K562 (cell line): ENCODE results near the gene LRRC39. TPM values are rescaled to one million over a fixed set of nuclear protein-coding genes. Genes with fewer than 3 reads are reported as not detected.

Experiments used
- ATAC-seq: fragments of 200-7000 bp; cut with Tn5 transposase; 3 replicates; pipeline ENCODE4 v1.9.1; 2020; ENCODE audit warnings: moderate library complexity
- BruUV-seq: library from RNA; stranded (reverse); fragments of 400-500 nt; replicated peaks from 2 replicates; lab custom pipeline; 2021; lab: Mats Ljungman, UMichigan
- CTCF ChIA-PET: fragments of 300-600 bp; formaldehyde crosslinking; extraction: SDS; loops from one replicate; lab custom pipeline; 2021; ENCODE audit warnings: low intra/inter-chr PET ratio; lab: Yijun Ruan, JAX
- POLR2A ChIA-PET: fragments of 300-600, 350-650 bp; sonication (Branson Sonifier 250); formaldehyde crosslinking; extraction: SDS; loops from one replicate; lab custom pipeline; 2021; ENCODE audit warnings: antibody characterized with exemption, inconsistent platforms; lab: Yijun Ruan, JAX
- DNase-seq, 4 experiments: peaks; one replicate each; pipeline versions ENCODE4 v3.0.0 to v3.0.0-alpha.2; 2011 to 2018; ENCODE audit warnings: low spot score in 3 of 4, mixed read lengths in 3 of 4; ENCODE audit errors: extremely low read depth in 1 of 4
- FAIRE-seq: peaks from 2 replicates; lab custom pipeline; 2011; peaks lifted over from hg19 to GRCh38; lab: Jason Lieb, UNC
- H2AFZ ChIP-seq: 2 replicates; pipeline ENCODE4 v1.6.0; 2011; ENCODE audit warnings: low read depth, low read length, control low read depth, inconsistent platforms
- H3K27ac ChIP-seq: fragments of 200-600 bp; 3 replicates; pipeline ENCODE4 v1.8.0; 2011; ENCODE audit warnings: low read depth, mild to moderate bottlenecking, control low read depth, inconsistent platforms, low read length, moderate library complexity, mixed read lengths; ENCODE audit errors: extremely low read depth
- H3K27me3 ChIP-seq, 2 experiments: fragments of 300-600 bp in 1 of 2; 2 replicates in 1 of 2; 3 replicates in 1 of 2; pipeline versions ENCODE4 v1.6.0 to v1.8.0; 2011; ENCODE audit warnings: inconsistent platforms in 2 of 2, low read length in 2 of 2, mild to moderate bottlenecking in 1 of 2, mixed read lengths in 1 of 2, moderate library complexity in 1 of 2; ENCODE audit not compliant: control insufficient read depth in 2 of 2, insufficient read depth in 2 of 2
- H3K36me3 ChIP-seq: fragments of 300-600 bp; 3 replicates; pipeline ENCODE4 v1.8.0; 2011; ENCODE audit warnings: mild to moderate bottlenecking, low read length, inconsistent platforms; ENCODE audit not compliant: control insufficient read depth, insufficient read depth
- H3K4me1 ChIP-seq, 2 experiments: fragments of 200-600 bp in 1 of 2; replicated peaks in 1 of 2; 2 replicates in 1 of 2; 3 replicates in 1 of 2; pipeline versions ENCODE4 v1.5.1 to v1.8.0; 2011; ENCODE audit warnings: inconsistent platforms in 2 of 2, low read length in 2 of 2, mild to moderate bottlenecking in 1 of 2, mixed read lengths in 1 of 2, moderate library complexity in 1 of 2; ENCODE audit not compliant: control insufficient read depth in 2 of 2, insufficient read depth in 2 of 2
- H3K4me2 ChIP-seq: 2 replicates; pipeline ENCODE4 v1.6.1; 2011; ENCODE audit warnings: low read length, control low read depth, inconsistent platforms, mixed read lengths; ENCODE audit not compliant: insufficient read depth
- H3K4me3 ChIP-seq: fragments of 200-600 bp; sonication (generic), shearing (Covaris generic); 2 replicates; pipeline ENCODE4 v1.5.1; 2016; ENCODE audit warnings: control low read depth, inconsistent platforms
- H3K79me2 ChIP-seq: fragments of 200-600 bp; 3 replicates; pipeline ENCODE4 v1.8.0; 2011; ENCODE audit warnings: low read length, inconsistent platforms; ENCODE audit not compliant: control insufficient read depth, insufficient read depth
- H3K9ac ChIP-seq, 2 experiments: 2 replicates each; pipeline versions ENCODE4 v1.6.0 to v1.6.1; 2011; ENCODE audit warnings: low read depth in 2 of 2, low read length in 2 of 2, control low read depth in 1 of 2, inconsistent platforms in 1 of 2, mild to moderate bottlenecking in 1 of 2, mixed read lengths in 1 of 2; ENCODE audit not compliant: insufficient read depth in 1 of 2
- H3K9me1 ChIP-seq: one replicate; pipeline ENCODE4 v1.6.0; 2011; ENCODE audit warnings: inconsistent platforms, mild to moderate bottlenecking, low read length, moderate library complexity; ENCODE audit not compliant: control insufficient read depth, insufficient read depth
- H3K9me3 ChIP-seq: replicated peaks from 2 replicates; pipeline ENCODE4 v1.5.1; 2011; ENCODE audit warnings: low read depth, low read length, inconsistent platforms; ENCODE audit not compliant: control insufficient read depth, insufficient read depth
- H4K20me1 ChIP-seq: replicated peaks from 2 replicates; pipeline ENCODE4 v1.6.1; 2011; ENCODE audit warnings: low read length, inconsistent platforms, mixed read lengths; ENCODE audit not compliant: control insufficient read depth, insufficient read depth
- EGR1 ChIP-seq: fragments of 450-650 bp; conservative IDR thresholded peaks from 2 replicates; pipeline ENCODE4 v1.6.1; 2017; ENCODE audit warnings: mild to moderate bottlenecking
- IFI16 ChIP-seq: fragments of 250-450 bp; sonication (Bioruptor Pico); IDR thresholded peaks from 2 replicates; pipeline ENCODE4 v2.1.2; 2022; ENCODE audit warnings: mild to moderate bottlenecking, inconsistent platforms
- JUND ChIP-seq, 2 experiments: IDR thresholded peaks; 2 replicates in 1 of 2; 3 replicates in 1 of 2; pipeline ENCODE4 v1.6.1; 2011; ENCODE audit warnings: borderline replicate concordance in 2 of 2, low read depth in 2 of 2, low read length in 2 of 2, improper control_type of control experiment in 1 of 2, missing biosample characterization in 1 of 2, missing genetic modification characterization in 1 of 2, missing genetic modification reagents in 1 of 2
- KDM4B ChIP-seq, 2 experiments: fragments of 450-650 bp in 1 of 2; sonication (generic) in 1 of 2; IDR thresholded peaks; 2 replicates each; pipeline ENCODE4 v1.6.1; 2016 to 2017; ENCODE audit warnings: borderline replicate concordance in 2 of 2, antibody characterized with exemption in 1 of 2, low read depth in 1 of 2, mild to moderate bottlenecking in 1 of 2
- KLF1 ChIP-seq: fragments of 450-650 bp; IDR thresholded peaks from 2 replicates; pipeline ENCODE4 v1.6.1; 2016; ENCODE audit warnings: missing genetic modification characterization, missing compliant biosample characterization
- MAFG ChIP-seq: fragments of 450-650 bp; conservative IDR thresholded peaks from 2 replicates; pipeline ENCODE4 v1.6.1; 2016; ENCODE audit warnings: missing genetic modification characterization, missing compliant biosample characterization
- MTA1 ChIP-seq: fragments of 450-650 bp; IDR thresholded peaks from 2 replicates; pipeline ENCODE4 v1.6.1; 2017; ENCODE audit warnings: borderline replicate concordance
- NCOA1 ChIP-seq: fragments of 450-650 bp; IDR thresholded peaks from 2 replicates; pipeline ENCODE4 v1.6.1; 2016; ENCODE audit warnings: low read depth
- PPARD ChIP-seq: fragments of 250-450 bp; sonication (Bioruptor Pico); IDR thresholded peaks from 2 replicates; pipeline ENCODE4 v1.8.0; 2022; ENCODE audit warnings: inconsistent platforms, mild to moderate bottlenecking, moderate library complexity
- ZFPM2 ChIP-seq: fragments of 250-450 bp; sonication (Bioruptor Pico); IDR thresholded peaks from 2 replicates; pipeline ENCODE4 v1.5.1; 2022; ENCODE audit warnings: mild to moderate bottlenecking
- ZNF253 ChIP-seq: fragments of 250-450 bp; sonication (Bioruptor Pico); conservative IDR thresholded peaks from 2 replicates; pipeline ENCODE4 v1.6.1; 2021; ENCODE audit warnings: mild to moderate bottlenecking
- ZNF436 ChIP-seq: fragments of 250-450, 450-650 bp; sonication (Bioruptor Pico); formaldehyde crosslinking; IDR thresholded peaks from 2 replicates; pipeline ENCODE4 v1.7.0; 2020; ENCODE audit warnings: mild to moderate bottlenecking
- WGBS: fragments of 100-300 bp; shearing (Covaris generic); methylation state at CpG from one replicate; pipeline ENCODE4 v1.1.6; 2016; ENCODE audit warnings: low coverage, mixed read lengths; ENCODE audit not compliant: insufficient coverage; ENCODE audit errors: missing lambda C conversion rate; 5-methylcytosine and 5-hydroxymethylcytosine counted together
- in situ Hi-C: fragments of 300-500 bp; cut with MboI; formaldehyde crosslinking; loops from 4 replicates; pipeline ENCODE4 v1.15.0; 2018; ENCODE audit warnings: inconsistent platforms, mixed read lengths
- intact Hi-C: fragments of 100-400 bp; cut with micrococcal nuclease; formaldehyde crosslinking; loops from 2 replicates; pipeline ENCODE4 v1.14.2; 2022
- polyA plus RNA-seq, 8 experiments: library from polyadenylated mRNA; depleted of rRNA in 4 of 8; stranded (reverse) in 5 of 8; unstranded in 3 of 8; fragments of >200 nt; fragmentation: Nextera tagmentation in 2 of 8; fragmentation: Illumina TruSeq in 1 of 8; extraction: Ambion mirVana in 2 of 8; extraction: Trizol in 1 of 8; gene quantifications; 2 replicates each; pipeline versions ENCODE4 v1.2.1 to v1.2.3, GENCODE V29; 2011 to 2014; ENCODE audit warnings: inconsistent platforms in 1 of 8, missing spikeins in 1 of 8
- total RNA-seq, 7 experiments: library from RNA; depleted of rRNA in 6 of 7; stranded (reverse); fragments of >200 nt in 6 of 7; fragmentation: Illumina TruSeq in 2 of 7; extraction: Trizol in 2 of 7; gene quantifications; 2 replicates each; pipeline versions ENCODE4 v1.2.1 to v1.2.3, GENCODE V29; 2011 to 2021; ENCODE audit warnings: low replicate concordance in 1 of 7
- TF ChIP-seq, protein P1 (sequence below): fragments of 450-650 bp; formaldehyde crosslinking; IDR thresholded peaks from 2 replicates; pipeline ENCODE4 v1.4.0; 2020; ENCODE audit warnings: mild to moderate bottlenecking, mixed read lengths
- TF ChIP-seq, protein P2 (sequence below): fragments of 450-650 bp; IDR thresholded peaks from 2 replicates; pipeline ENCODE4 v1.6.1; 2016
- TF ChIP-seq, protein P3 (sequence below): fragments of 250-450 bp; sonication (Bioruptor Pico); IDR thresholded peaks from 2 replicates; pipeline ENCODE4 v1.5.0; 2022; ENCODE audit warnings: mild to moderate bottlenecking
- TF ChIP-seq, protein P4 (sequence below): sonication (generic); formaldehyde crosslinking; IDR thresholded peaks from 2 replicates; pipeline ENCODE4 v1.8.1; 2023; ENCODE audit warnings: mild to moderate bottlenecking, missing genetic modification reagents

Gene LRRC39
- total and polyA plus RNA-seq, 9 of the 15 experiments (the other 6 are each of a cell fraction or from before 2014, with no cell fraction given): 1.00 to 3.1 (median 1.3) TPM

DNA sequence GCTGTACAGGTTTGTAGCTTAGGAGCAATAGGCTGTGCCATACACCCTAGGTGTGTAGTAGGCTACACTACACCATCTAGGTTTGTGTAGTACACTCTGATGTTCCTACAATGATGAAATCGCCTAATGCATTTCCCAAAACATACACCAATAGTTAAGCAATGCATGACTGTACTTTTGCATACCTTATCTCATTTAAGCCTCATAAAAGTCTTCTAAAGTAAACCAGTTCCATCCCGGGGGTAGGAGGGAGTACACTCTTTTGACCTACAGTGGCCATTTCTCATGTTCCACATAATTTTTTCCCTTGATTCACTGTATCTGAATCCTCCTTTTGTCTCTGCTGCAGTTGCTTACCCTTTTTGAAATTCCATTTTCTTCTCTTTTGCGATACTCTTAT is 32.9 kb downstream of the LRRC39 start:
- no peaks in the 10 kb centered on the region for H3K9me3 ChIP-seq
- TF ChIP-seq, protein P1, sequence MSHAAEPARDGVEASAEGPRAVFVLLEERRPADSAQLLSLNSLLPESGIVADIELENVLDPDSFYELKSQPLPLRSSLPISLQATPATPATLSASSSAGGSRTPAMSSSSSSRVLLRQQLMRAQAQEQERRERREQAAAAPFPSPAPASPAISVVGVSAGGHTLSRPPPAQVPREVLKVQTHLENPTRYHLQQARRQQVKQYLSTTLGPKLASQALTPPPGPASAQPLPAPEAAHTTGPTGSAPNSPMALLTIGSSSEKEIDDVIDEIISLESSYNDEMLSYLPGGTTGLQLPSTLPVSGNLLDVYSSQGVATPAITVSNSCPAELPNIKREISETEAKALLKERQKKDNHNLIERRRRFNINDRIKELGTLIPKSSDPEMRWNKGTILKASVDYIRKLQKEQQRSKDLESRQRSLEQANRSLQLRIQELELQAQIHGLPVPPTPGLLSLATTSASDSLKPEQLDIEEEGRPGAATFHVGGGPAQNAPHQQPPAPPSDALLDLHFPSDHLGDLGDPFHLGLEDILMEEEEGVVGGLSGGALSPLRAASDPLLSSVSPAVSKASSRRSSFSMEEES (CRISPR knock-in tag): no peak
- TF ChIP-seq ZNF253 (CRISPR knock-in tag) (no peak), EGR1 (no peak), ZNF436 (no peak), IFI16 (CRISPR knock-in tag) (no peak), MAFG (tag) (no peak), KLF1 (no peak), PPARD (CRISPR knock-in tag) (no peak), MTA1 (no peak), ZFPM2 (no peak), KDM4B (IDR thresholded peaks at IDR 0.05; ENCODE audit: borderline replicate concordance in 2 of 2, low read depth in 1 of 2) (no peak), NCOA1 (no peak), JUND (IDR thresholded peaks at IDR 0.05; ENCODE audit: borderline replicate concordance, low read depth, low read length) (no peak), JUND (tag; IDR thresholded peaks at IDR 0.05; ENCODE audit: borderline replicate concordance, low read depth, low read length) (no peak)
- TF ChIP-seq, protein P2, sequence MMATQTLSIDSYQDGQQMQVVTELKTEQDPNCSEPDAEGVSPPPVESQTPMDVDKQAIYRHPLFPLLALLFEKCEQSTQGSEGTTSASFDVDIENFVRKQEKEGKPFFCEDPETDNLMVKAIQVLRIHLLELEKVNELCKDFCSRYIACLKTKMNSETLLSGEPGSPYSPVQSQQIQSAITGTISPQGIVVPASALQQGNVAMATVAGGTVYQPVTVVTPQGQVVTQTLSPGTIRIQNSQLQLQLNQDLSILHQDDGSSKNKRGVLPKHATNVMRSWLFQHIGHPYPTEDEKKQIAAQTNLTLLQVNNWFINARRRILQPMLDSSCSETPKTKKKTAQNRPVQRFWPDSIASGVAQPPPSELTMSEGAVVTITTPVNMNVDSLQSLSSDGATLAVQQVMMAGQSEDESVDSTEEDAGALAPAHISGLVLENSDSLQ: no peak
- TF ChIP-seq, protein P3, sequence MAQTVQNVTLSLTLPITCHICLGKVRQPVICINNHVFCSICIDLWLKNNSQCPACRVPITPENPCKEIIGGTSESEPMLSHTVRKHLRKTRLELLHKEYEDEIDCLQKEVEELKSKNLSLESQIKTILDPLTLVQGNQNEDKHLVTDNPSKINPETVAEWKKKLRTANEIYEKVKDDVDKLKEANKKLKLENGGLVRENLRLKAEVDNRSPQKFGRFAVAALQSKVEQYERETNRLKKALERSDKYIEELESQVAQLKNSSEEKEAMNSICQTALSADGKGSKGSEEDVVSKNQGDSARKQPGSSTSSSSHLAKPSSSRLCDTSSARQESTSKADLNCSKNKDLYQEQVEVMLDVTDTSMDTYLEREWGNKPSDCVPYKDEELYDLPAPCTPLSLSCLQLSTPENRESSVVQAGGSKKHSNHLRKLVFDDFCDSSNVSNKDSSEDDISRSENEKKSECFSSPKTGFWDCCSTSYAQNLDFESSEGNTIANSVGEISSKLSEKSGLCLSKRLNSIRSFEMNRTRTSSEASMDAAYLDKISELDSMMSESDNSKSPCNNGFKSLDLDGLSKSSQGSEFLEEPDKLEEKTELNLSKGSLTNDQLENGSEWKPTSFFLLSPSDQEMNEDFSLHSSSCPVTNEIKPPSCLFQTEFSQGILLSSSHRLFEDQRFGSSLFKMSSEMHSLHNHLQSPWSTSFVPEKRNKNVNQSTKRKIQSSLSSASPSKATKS: no peak
- TF ChIP-seq, protein P4, sequence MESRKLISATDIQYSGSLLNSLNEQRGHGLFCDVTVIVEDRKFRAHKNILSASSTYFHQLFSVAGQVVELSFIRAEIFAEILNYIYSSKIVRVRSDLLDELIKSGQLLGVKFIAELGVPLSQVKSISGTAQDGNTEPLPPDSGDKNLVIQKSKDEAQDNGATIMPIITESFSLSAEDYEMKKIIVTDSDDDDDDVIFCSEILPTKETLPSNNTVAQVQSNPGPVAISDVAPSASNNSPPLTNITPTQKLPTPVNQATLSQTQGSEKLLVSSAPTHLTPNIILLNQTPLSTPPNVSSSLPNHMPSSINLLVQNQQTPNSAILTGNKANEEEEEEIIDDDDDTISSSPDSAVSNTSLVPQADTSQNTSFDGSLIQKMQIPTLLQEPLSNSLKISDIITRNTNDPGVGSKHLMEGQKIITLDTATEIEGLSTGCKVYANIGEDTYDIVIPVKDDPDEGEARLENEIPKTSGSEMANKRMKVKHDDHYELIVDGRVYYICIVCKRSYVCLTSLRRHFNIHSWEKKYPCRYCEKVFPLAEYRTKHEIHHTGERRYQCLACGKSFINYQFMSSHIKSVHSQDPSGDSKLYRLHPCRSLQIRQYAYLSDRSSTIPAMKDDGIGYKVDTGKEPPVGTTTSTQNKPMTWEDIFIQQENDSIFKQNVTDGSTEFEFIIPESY: no peak
- TF ChIP-seq, all 486 proteins: peak for 0
- H3K27me3 ChIP-seq: no peaks in the 10 kb centered on the region
- intact Hi-C loops (no loop called here), in situ Hi-C loops (no loop called here)
- H3K9ac ChIP-seq: no peak overlapping the region
- no peak for FAIRE-seq
- H3K4me2 ChIP-seq: no peak overlapping the region
- BruUV-seq: no TSS peak
- 82% methylated on average over 3 of the region's 3 CpGs for WGBS
- peaks cover 95% of the 10 kb centered on the region for H3K36me3 ChIP-seq
- peaks cover 3% of the 10 kb centered on the region for H3K9me1 ChIP-seq
- ChIA-PET CTCF (no interaction called here), POLR2A (no interaction called here)
- peaks cover 0 to 11% of the 10 kb centered on the region in 2 experiments; a peak in 2 of 5 replicates for H3K4me1 ChIP-seq
- ATAC-seq: no peak
- H2AFZ ChIP-seq: no peak overlapping the region
- no peak overlapping the region for H3K27ac ChIP-seq
- no peak overlapping the region for H3K4me3 ChIP-seq
- no peaks in the 10 kb centered on the region for H3K79me2 ChIP-seq
- no peak for DNase-seq
- H4K20me1 ChIP-seq: no peaks in the 10 kb centered on the region
